Measurements from ENCODE around the gene COL18A1. TPM values are rescaled to one million over a fixed set of nuclear protein-coding genes. Genes with fewer than 3 reads are reported as not detected.

The COL18A1 gene
- total RNA-seq, 1 donor from 2014 or later, result 515 TPM

GRCh38 chr21:45555557-45556301 lies 150.8 kb downstream of the COL18A1 start:
- Mint-ChIP-seq H3K4me1 (ENCODE audit: unreplicated experiment) (peaks cover 10% of the 10 kb centered on the region), H3K27ac (ENCODE audit: unreplicated experiment) (no peak overlapping the region)

DNA sequence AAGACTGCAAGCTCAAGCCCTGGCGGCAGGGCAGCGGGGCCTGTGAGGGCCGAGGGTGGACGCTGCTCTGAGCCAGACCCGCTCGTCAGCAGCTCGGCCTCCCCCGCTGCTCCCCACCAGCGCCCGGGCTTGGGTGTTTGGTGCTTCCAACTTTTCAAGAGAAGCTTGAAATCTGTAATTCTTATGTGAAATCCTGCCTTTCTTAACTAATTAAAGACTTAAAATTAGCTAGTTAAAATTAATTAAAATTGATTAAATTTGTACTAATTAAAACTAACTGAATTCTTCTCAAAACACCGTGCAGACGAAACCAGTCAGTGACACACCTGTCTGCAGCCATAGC lies 151.3 kb downstream of the COL18A1 start:
- H3K27me3 Mint-ChIP-seq (ENCODE audit: unreplicated experiment), result peaks cover 19% of the 10 kb centered on the region
- TF ChIP-seq, protein P1, sequence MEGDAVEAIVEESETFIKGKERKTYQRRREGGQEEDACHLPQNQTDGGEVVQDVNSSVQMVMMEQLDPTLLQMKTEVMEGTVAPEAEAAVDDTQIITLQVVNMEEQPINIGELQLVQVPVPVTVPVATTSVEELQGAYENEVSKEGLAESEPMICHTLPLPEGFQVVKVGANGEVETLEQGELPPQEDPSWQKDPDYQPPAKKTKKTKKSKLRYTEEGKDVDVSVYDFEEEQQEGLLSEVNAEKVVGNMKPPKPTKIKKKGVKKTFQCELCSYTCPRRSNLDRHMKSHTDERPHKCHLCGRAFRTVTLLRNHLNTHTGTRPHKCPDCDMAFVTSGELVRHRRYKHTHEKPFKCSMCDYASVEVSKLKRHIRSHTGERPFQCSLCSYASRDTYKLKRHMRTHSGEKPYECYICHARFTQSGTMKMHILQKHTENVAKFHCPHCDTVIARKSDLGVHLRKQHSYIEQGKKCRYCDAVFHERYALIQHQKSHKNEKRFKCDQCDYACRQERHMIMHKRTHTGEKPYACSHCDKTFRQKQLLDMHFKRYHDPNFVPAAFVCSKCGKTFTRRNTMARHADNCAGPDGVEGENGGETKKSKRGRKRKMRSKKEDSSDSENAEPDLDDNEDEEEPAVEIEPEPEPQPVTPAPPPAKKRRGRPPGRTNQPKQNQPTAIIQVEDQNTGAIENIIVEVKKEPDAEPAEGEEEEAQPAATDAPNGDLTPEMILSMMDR (IDR thresholded peaks at IDR 0.05), result no peak
- H3K9me3 Mint-ChIP-seq (ENCODE audit: unreplicated experiment), result no peaks in the 10 kb centered on the region
- no peak overlapping the region for H3K4me3 Mint-ChIP-seq (ENCODE audit: unreplicated experiment)
- no peak overlapping the region for H3K27ac Mint-ChIP-seq (ENCODE audit: unreplicated experiment)
- H3K36me3 Mint-ChIP-seq (ENCODE audit: unreplicated experiment), result no peaks in the 10 kb centered on the region
- H3K4me1 Mint-ChIP-seq (ENCODE audit: unreplicated experiment), result peaks cover 10% of the 10 kb centered on the region
- DNase-seq (ENCODE audit: extremely low spot score, unreplicated experiment), result no peak

More at GRCh38 chr21:45555557-45556301, 150.8 kb downstream of the COL18A1 start:
- TF ChIP-seq, protein P1 (IDR thresholded peaks at IDR 0.05), result peak; percentile 75
- no peaks in the 10 kb centered on the region for H3K36me3 Mint-ChIP-seq (ENCODE audit: unreplicated experiment)
- H3K4me3 Mint-ChIP-seq (ENCODE audit: unreplicated experiment), result peak overlapping the region; percentile 67
- DNase-seq (ENCODE audit: extremely low spot score, unreplicated experiment), result no peak
- no peaks in the 10 kb centered on the region for H3K9me3 Mint-ChIP-seq (ENCODE audit: unreplicated experiment)
- H3K27me3 Mint-ChIP-seq (ENCODE audit: unreplicated experiment), result peaks cover 13% of the 10 kb centered on the region

GRCh38 chr21:45556645-45557615 lies 152.0 kb downstream of the COL18A1 start:
- peaks cover 19% of the 10 kb centered on the region for H3K27me3 Mint-ChIP-seq (ENCODE audit: unreplicated experiment)
- TF ChIP-seq, protein P1 (IDR thresholded peaks at IDR 0.05), result no peak
- DNase-seq (ENCODE audit: extremely low spot score, unreplicated experiment), result no peak
- H3K4me3 Mint-ChIP-seq (ENCODE audit: unreplicated experiment), result no peak overlapping the region
- H3K36me3 Mint-ChIP-seq (ENCODE audit: unreplicated experiment), result no peaks in the 10 kb centered on the region
- H3K27ac Mint-ChIP-seq (ENCODE audit: unreplicated experiment), result no peak overlapping the region
- no peaks in the 10 kb centered on the region for H3K9me3 Mint-ChIP-seq (ENCODE audit: unreplicated experiment)
- peaks cover 6% of the 10 kb centered on the region for H3K4me1 Mint-ChIP-seq (ENCODE audit: unreplicated experiment)

DNA sequence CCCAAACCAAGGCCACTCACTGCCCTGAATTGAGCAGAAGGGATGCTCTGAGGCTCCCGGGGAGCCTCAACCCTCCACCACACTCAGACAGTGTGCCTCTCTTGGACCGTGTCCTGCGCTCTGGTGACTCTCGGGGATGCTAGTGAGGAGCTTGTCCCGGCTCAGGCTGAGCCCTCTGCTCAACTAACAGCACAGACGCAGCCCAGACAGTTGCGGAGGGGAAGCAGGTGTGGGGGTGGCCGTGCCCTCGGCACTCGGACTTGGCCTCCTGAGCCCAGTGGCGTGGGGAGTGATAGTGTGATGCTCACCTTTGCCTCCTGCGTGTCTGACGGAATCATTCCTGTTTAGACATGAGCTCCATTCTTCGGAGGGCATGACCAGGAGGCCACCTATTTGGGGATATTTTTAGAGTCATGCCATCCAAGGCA lies 152.7 kb downstream of the COL18A1 start:
- Mint-ChIP-seq H3K9me3 (ENCODE audit: unreplicated experiment) (no peaks in the 10 kb centered on the region), H3K36me3 (ENCODE audit: unreplicated experiment) (no peaks in the 10 kb centered on the region), H3K4me3 (ENCODE audit: unreplicated experiment) (no peak overlapping the region), H3K4me1 (ENCODE audit: unreplicated experiment) (peaks cover 13% of the 10 kb centered on the region), H3K27me3 (ENCODE audit: unreplicated experiment) (peaks cover 25% of the 10 kb centered on the region), H3K27ac (ENCODE audit: unreplicated experiment) (no peak overlapping the region)
- no peak for DNase-seq (ENCODE audit: extremely low spot score, unreplicated experiment)
- TF ChIP-seq, protein P1 (IDR thresholded peaks at IDR 0.05), result no peak

Measured in osteocyte (in vitro differentiated cells).